GM10266 (cell line): ENCODE data around the gene RPA3.

Experiments
- DNase-seq: peaks from one replicate; pipeline ENCODE4 v3.0.0; 2012; ENCODE audit errors: extremely low spot score
- TF ChIP-seq, protein P1 (sequence below): IDR thresholded peaks from 2 replicates; pipeline ENCODE4 v1.5.1; 2012; ENCODE audit warnings: mild to moderate bottlenecking, low read depth; ENCODE audit not compliant: control insufficient read depth, insufficient read depth; ENCODE audit errors: missing control alignments

Gene RPA3

DNA sequence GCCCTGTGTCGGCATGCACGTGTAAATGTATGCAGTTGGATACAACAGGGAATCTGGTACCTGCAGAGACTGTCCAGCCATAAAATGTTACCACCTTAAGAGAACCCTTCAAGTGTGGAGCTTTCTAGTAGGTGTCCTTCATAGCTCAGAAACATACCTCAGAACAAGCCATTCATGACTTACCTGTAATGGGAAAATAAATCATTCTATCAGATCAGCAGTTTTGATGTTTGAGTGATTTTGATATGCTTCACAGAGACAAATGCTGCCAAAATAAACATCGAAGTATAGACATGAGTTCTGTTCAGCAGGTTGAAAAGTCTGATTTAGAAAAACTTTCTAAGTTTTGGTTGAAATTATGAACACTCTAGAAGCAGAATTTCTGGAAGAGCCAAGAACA is 111.4 kb downstream of the RPA3 start:
- TF ChIP-seq, protein P1, sequence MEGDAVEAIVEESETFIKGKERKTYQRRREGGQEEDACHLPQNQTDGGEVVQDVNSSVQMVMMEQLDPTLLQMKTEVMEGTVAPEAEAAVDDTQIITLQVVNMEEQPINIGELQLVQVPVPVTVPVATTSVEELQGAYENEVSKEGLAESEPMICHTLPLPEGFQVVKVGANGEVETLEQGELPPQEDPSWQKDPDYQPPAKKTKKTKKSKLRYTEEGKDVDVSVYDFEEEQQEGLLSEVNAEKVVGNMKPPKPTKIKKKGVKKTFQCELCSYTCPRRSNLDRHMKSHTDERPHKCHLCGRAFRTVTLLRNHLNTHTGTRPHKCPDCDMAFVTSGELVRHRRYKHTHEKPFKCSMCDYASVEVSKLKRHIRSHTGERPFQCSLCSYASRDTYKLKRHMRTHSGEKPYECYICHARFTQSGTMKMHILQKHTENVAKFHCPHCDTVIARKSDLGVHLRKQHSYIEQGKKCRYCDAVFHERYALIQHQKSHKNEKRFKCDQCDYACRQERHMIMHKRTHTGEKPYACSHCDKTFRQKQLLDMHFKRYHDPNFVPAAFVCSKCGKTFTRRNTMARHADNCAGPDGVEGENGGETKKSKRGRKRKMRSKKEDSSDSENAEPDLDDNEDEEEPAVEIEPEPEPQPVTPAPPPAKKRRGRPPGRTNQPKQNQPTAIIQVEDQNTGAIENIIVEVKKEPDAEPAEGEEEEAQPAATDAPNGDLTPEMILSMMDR = no peak
- no peak for DNase-seq

DNA sequence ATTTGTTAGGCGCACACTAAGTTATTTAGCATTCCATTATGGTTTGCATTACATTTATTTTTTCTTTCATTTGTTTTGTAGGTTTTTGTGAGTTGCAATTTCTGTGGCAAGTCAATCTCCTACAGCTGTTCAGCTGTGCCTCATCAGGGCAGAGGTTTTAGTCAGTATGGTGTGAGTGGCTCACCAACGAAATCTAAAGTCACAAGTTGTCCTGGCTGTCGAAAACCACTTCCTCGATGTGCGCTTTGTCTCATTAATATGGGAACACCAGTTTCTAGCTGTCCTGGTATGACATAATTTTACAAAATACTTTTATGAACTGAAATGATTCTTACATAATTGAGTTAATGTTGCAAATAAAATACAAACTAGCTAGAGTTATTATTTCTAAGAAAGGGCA is 122.2 kb downstream of the RPA3 start:
- TF ChIP-seq, protein P1 = no peak
- no peak for DNase-seq

DNA sequence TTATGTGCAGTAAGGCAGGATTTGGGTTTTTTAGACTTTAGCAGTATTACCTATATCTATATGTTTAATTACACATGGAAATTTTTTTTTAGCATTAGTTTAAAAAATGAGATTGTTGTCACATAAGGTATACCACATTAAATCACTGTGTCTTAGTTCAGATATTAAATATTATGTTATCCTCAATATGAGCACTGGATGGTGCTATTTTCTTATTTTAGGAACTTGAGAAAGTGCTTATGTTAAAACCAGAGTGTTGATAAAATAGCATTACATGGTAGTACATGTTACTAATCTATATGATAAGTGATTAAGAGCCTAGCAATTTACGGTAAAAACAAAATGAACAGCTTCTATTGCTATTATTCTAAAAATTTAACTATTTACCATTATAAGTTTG is 123.0 kb downstream of the RPA3 start:
- DNase-seq = no peak
- TF ChIP-seq, protein P1 = no peak
